Umbilical cord (tissue), 1 donor: Measurements from ENCODE around the gene WDR59. TPM values are rescaled to one million over a fixed set of nuclear protein-coding genes. Genes with fewer than 3 reads are reported as not detected.

Experiments used
- total RNA-seq: library from RNA; depleted of rRNA; stranded (reverse); fragments of >200 nt; gene quantifications from one replicate; pipeline ENCODE4 v1.2.3, GENCODE V29; 2014; ENCODE audit warnings: low replicate concordance; ENCODE audit not compliant: insufficient read depth

The WDR59 gene
- total RNA-seq, 1 donor from 2014 or later: 94.4 TPM

Other genes starting within 250 kb of the WDR59 start
- gene FA2H, start 210.3 kb downstream of the WDR59 start, total RNA-seq: 0.72 TPM
- gene ZNRF1, start 13.9 kb upstream of the WDR59 start, total RNA-seq: 9.9 TPM
- 0.48 TPM for gene LDHD, start 131.7 kb upstream of the WDR59 start, total RNA-seq
- 29.4 TPM for gene ZFP1, start 163.4 kb upstream of the WDR59 start, total RNA-seq
- not detected for gene CTRB2, start 222.0 kb upstream of the WDR59 start, total RNA-seq
- not detected for gene CTRB1, start 233.9 kb upstream of the WDR59 start, total RNA-seq